CD14-positive monocyte (primary cell): ENCODE data around the gene COQ9. TPM values are rescaled to one million over a fixed set of nuclear protein-coding genes. Genes with fewer than 3 reads are reported as not detected.

Source experiments
- DNase-seq, 3 donors: peaks; one replicate each; pipeline ENCODE4 v3.0.0-alpha.2; 2011 to 2022
- H2AFZ ChIP-seq: 2 replicates; pipeline ENCODE4 v1.6.0; 2012; ENCODE audit warnings: mild to moderate bottlenecking, low read depth, low read length, inconsistent platforms; ENCODE audit not compliant: insufficient read depth, poor library complexity, severe bottlenecking
- H3K27ac ChIP-seq, 2 donors: 1 replicate in 1 of 2; 2 replicates in 1 of 2; pipeline ENCODE4 v1.5.1; 2012 to 2013; ENCODE audit warnings: low read length in 2 of 2, control low read depth in 1 of 2, inconsistent platforms in 1 of 2, low read depth in 1 of 2, mild to moderate bottlenecking in 1 of 2
- H3K27me3 ChIP-seq, 2 donors: one replicate each; pipeline versions ENCODE4 v1.6.0 to v1.6.1; 2011 to 2013; ENCODE audit warnings: low read length in 2 of 2; ENCODE audit not compliant: control insufficient read depth in 2 of 2, insufficient read depth in 2 of 2
- H3K36me3 ChIP-seq, 2 donors: replicated peaks in 1 of 2; 1 replicate in 1 of 2; 2 replicates in 1 of 2; pipeline versions ENCODE4 v1.5.1 to v1.6.1; 2012 to 2013; ENCODE audit warnings: low read length in 2 of 2, control low read depth in 1 of 2, inconsistent platforms in 1 of 2, mild to moderate bottlenecking in 1 of 2; ENCODE audit not compliant: insufficient read depth in 2 of 2, control insufficient read depth in 1 of 2
- H3K4me1 ChIP-seq, 2 donors: 1 replicate in 1 of 2; 2 replicates in 1 of 2; pipeline versions ENCODE4 v1.5.1 to v1.6.1; 2012 to 2013; ENCODE audit warnings: low read length in 2 of 2, control low read depth in 1 of 2, inconsistent platforms in 1 of 2, mild to moderate bottlenecking in 1 of 2, moderate library complexity in 1 of 2; ENCODE audit not compliant: insufficient read depth in 2 of 2, control insufficient read depth in 1 of 2
- H3K4me2 ChIP-seq: replicated peaks from 2 replicates; pipeline ENCODE3; 2012; ENCODE audit warnings: low read length, moderate library complexity, mild to moderate bottlenecking; ENCODE audit not compliant: poor library complexity, severe bottlenecking; ENCODE audit errors: extremely low read depth
- H3K4me3 ChIP-seq, 3 experiments: fragments of 200-600 bp in 1 of 3; sonication (generic) in 1 of 3; replicated peaks in 1 of 3; 1 replicate in 2 of 3; 2 replicates in 1 of 3; pipeline ENCODE4 v1.5.1; 2011 to 2013; ENCODE audit warnings: low read length in 3 of 3, mild to moderate bottlenecking in 3 of 3, control low read depth in 2 of 3, low read depth in 2 of 3, inconsistent platforms in 1 of 3, moderate library complexity in 1 of 3
- H3K79me2 ChIP-seq: 2 replicates; pipeline ENCODE4 v1.6.0; 2012; ENCODE audit warnings: mild to moderate bottlenecking, control low read depth, inconsistent platforms, low read length, moderate library complexity; ENCODE audit not compliant: insufficient read depth
- H3K9ac ChIP-seq: 2 replicates; pipeline ENCODE4 v1.6.0; 2017; ENCODE audit warnings: low read length, mild to moderate bottlenecking; ENCODE audit not compliant: insufficient read depth, poor library complexity, severe bottlenecking
- H3K9me3 ChIP-seq, 2 donors: replicated peaks in 1 of 2; 1 replicate in 1 of 2; 2 replicates in 1 of 2; pipeline versions ENCODE4 v1.5.1 to v1.6.1; 2012 to 2013; ENCODE audit warnings: low read length in 2 of 2, control low read depth in 1 of 2; ENCODE audit not compliant: control insufficient read depth in 1 of 2, insufficient read depth in 1 of 2
- H4K20me1 ChIP-seq: 2 replicates; pipeline ENCODE4 v1.6.0; 2012; ENCODE audit warnings: mild to moderate bottlenecking, low read length, control low read depth, moderate library complexity; ENCODE audit not compliant: insufficient read depth
- H3K27ac Mint-ChIP-seq, 7 donors: one replicate each; pipeline ENCODE4 v1.8.0; 2020; ENCODE audit warnings: mild to moderate bottlenecking in 7 of 7, mixed read lengths in 7 of 7, moderate library complexity in 6 of 7, inconsistent platforms in 2 of 7
- H3K27me3 Mint-ChIP-seq, 3 donors: one replicate each; pipeline ENCODE4 v1.8.0; 2021 to 2022; ENCODE audit warnings: low read depth in 3 of 3, mild to moderate bottlenecking in 3 of 3, mixed read lengths in 3 of 3, moderate library complexity in 3 of 3, inconsistent platforms in 1 of 3
- H3K36me3 Mint-ChIP-seq, 2 donors: one replicate each; pipeline ENCODE4 v1.8.0; 2020; ENCODE audit warnings: mixed read lengths in 2 of 2, inconsistent platforms in 1 of 2, mild to moderate bottlenecking in 1 of 2
- H3K4me1 Mint-ChIP-seq: one replicate; pipeline ENCODE4 v1.8.0; 2020; ENCODE audit warnings: mild to moderate bottlenecking, mixed read lengths
- H3K4me3 Mint-ChIP-seq, 2 donors: one replicate each; pipeline ENCODE4 v1.8.0; 2020; ENCODE audit warnings: mild to moderate bottlenecking in 2 of 2, mixed read lengths in 2 of 2, moderate library complexity in 1 of 2
- H3K9me3 Mint-ChIP-seq, 7 donors: one replicate each; pipeline ENCODE4 v1.8.0; 2020 to 2022; ENCODE audit warnings: mixed read lengths in 7 of 7, mild to moderate bottlenecking in 6 of 7, moderate library complexity in 6 of 7, inconsistent platforms in 2 of 7
- WGBS: methylation state at CpG from one replicate; pipeline ENCODE4 v1.1.5; 2013; ENCODE audit warnings: missing lambda C conversion rate; ENCODE audit not compliant: insufficient coverage; 5-methylcytosine and 5-hydroxymethylcytosine counted together
- intact Hi-C, 2 donors: fragments of 100-400 bp; cut with micrococcal nuclease; formaldehyde crosslinking; loops; one replicate each; pipeline versions ENCODE4 v1.15.0 to v1.15.1; 2023
- polyA plus RNA-seq, 3 donors: library from polyadenylated mRNA; depleted of rRNA in 1 of 3; unstranded in 2 of 3; stranded (reverse) in 1 of 3; fragments of 300-500 nt in 2 of 3; fragments of >200 nt in 1 of 3; fragmentation: Illumina TruSeq in 2 of 3; gene quantifications; 1 replicate in 2 of 3; 2 replicates in 1 of 3; pipeline ENCODE4 v1.2.3, GENCODE V29; 2012 to 2021
- TF ChIP-seq, protein P1 (sequence below): fragments of 200-600 bp; IDR thresholded peaks from one replicate; pipeline ENCODE4 v1.8.0; 2022; ENCODE audit warnings: antibody characterized with exemption, mild to moderate bottlenecking

Gene COQ9
- polyA plus RNA-seq, 3 donors, result 32.7 to 47.8 (median 38.4) TPM

DNA sequence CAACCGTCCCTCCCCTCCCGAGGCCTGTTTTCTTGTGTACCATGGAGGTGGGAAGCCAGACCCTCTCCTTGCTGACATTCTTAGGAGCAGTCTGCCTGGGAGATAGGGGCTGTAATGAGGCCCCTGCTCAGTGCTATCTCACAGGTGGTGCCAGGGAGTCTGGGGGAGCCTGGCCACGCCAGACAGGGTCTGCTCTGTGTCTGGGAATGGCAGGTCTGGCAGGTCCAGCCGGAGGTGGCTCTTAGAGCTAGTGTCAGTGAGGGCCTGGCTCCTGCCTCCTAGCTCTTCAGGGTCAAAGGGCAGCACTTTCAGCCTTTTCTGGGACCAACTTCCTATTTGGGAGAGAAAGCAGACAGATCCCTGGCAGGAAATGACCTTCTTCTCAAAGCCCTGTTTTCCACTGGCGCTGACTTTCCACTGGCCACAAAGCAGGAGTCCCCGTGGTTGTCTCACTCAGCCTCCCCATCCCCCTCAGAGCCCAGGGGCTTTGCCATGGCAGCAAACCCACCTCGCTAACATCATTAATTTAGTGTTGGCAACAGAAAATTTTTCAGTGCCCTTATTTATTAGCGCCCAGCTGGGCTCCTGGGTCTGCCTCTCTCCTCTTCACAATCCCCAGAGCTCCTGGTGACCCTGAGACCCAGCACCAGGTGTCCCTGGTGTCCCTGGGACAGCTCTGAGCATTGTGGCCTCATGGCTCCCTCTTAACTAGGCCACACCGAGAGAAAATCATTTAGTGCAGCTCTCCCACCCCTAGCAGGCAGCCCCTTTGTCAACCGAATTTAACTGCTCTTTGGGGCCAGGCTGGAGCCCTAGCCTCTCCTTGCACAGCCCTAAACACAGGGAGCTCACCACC, 63.0 kb downstream of the COQ9 start:
- TF ChIP-seq, protein P1, sequence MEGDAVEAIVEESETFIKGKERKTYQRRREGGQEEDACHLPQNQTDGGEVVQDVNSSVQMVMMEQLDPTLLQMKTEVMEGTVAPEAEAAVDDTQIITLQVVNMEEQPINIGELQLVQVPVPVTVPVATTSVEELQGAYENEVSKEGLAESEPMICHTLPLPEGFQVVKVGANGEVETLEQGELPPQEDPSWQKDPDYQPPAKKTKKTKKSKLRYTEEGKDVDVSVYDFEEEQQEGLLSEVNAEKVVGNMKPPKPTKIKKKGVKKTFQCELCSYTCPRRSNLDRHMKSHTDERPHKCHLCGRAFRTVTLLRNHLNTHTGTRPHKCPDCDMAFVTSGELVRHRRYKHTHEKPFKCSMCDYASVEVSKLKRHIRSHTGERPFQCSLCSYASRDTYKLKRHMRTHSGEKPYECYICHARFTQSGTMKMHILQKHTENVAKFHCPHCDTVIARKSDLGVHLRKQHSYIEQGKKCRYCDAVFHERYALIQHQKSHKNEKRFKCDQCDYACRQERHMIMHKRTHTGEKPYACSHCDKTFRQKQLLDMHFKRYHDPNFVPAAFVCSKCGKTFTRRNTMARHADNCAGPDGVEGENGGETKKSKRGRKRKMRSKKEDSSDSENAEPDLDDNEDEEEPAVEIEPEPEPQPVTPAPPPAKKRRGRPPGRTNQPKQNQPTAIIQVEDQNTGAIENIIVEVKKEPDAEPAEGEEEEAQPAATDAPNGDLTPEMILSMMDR, result no peak
- no peak overlapping the region for H3K27ac ChIP-seq
- H3K9me3 Mint-ChIP-seq, result peaks cover 0 to 1% (median 0%) of the 10 kb centered on the region in 7 donors
- no peak overlapping the region for H3K9ac ChIP-seq
- H3K27ac Mint-ChIP-seq, result no peak overlapping the region
- no peak overlapping the region for H3K4me2 ChIP-seq
- H4K20me1 ChIP-seq, result no peaks in the 10 kb centered on the region
- H3K4me1 ChIP-seq, result no peaks in the 10 kb centered on the region
- H3K27me3 ChIP-seq, result no peaks in the 10 kb centered on the region
- H3K4me3 ChIP-seq, result no peak overlapping the region
- no peaks in the 10 kb centered on the region for H3K9me3 ChIP-seq
- H3K4me1 Mint-ChIP-seq, result no peaks in the 10 kb centered on the region
- H3K36me3 Mint-ChIP-seq, result no peaks in the 10 kb centered on the region
- 89% methylated on average over 9 of the region's 10 CpGs for WGBS
- H3K27me3 Mint-ChIP-seq, result peaks cover 3% of the 10 kb centered on the region in 3 donors
- no peak overlapping the region for H3K4me3 Mint-ChIP-seq
- DNase-seq, result no peak
- intact Hi-C loops, result no loop called here
- H3K36me3 ChIP-seq, result no peaks in the 10 kb centered on the region
- H2AFZ ChIP-seq, result no peak overlapping the region
- no peaks in the 10 kb centered on the region for H3K79me2 ChIP-seq

Other genes with a start within 250 kb of the COQ9 start
- 10 to 100 TPM; 35.4 to 84.6 (median 84.0) TPM for gene ARL2BP, start 202.2 kb upstream of the COQ9 start, polyA plus RNA-seq
- 1 to 10 TPM in 1 of 3 donors, under 1 TPM in 2; 0.52 to 1.2 (median 0.97) TPM for gene PLLP, start 162.8 kb upstream of the COQ9 start, polyA plus RNA-seq
- gene CCL22, start 88.7 kb upstream of the COQ9 start, polyA plus RNA-seq, result under 1 TPM; 0.04 to 0.18 (median 0.15) TPM
- gene CX3CL1, start 75.0 kb upstream of the COQ9 start, polyA plus RNA-seq, result not detected
- not detected for gene CCL17, start 42.7 kb upstream of the COQ9 start, polyA plus RNA-seq
- gene CIAPIN1, start 94 bp upstream of the COQ9 start, polyA plus RNA-seq, result 10 to 100 TPM; 24.0 to 46.5 (median 42.1) TPM
- 10 to 100 TPM; 22.6 to 51.3 (median 24.4) TPM for gene POLR2C, start 15.2 kb downstream of the COQ9 start, polyA plus RNA-seq
- gene DOK4, start 39.0 kb downstream of the COQ9 start, polyA plus RNA-seq, result under 1 TPM in 2 of 3 donors, not detected in 1; 0.09 to 0.17 TPM
- gene CCDC102A, start 89.1 kb downstream of the COQ9 start, polyA plus RNA-seq, result not detected
- 1 to 10 TPM in 1 of 3 donors, under 1 TPM in 2; 0.91 to 1.2 (median 0.97) TPM for gene ADGRG5, start 95.2 kb downstream of the COQ9 start, polyA plus RNA-seq
- gene ADGRG1, start 181.2 kb downstream of the COQ9 start, polyA plus RNA-seq, result under 1 TPM; 0.07 to 0.39 (median 0.08) TPM
- 1 to 10 TPM in 1 of 3 donors, under 1 TPM in 1, not detected in 1; 0.41 to 1.0 TPM for gene ADGRG3, start 220.8 kb downstream of the COQ9 start, polyA plus RNA-seq
- gene DRC7, start 247.3 kb downstream of the COQ9 start, polyA plus RNA-seq, result under 1 TPM in 2 of 3 donors, not detected in 1; 0.11 to 0.41 TPM